CD14-positive monocyte (primary cell): ENCODE results near the gene KRT1. TPM values are rescaled to one million over a fixed set of nuclear protein-coding genes. Genes with fewer than 3 reads are reported as not detected.

Experiments
- DNase-seq, 3 donors: peaks; one replicate each; pipeline ENCODE4 v3.0.0-alpha.2; 2011 to 2022
- H2AFZ ChIP-seq: 2 replicates; pipeline ENCODE4 v1.6.0; 2012; ENCODE audit warnings: mild to moderate bottlenecking, low read depth, low read length, inconsistent platforms; ENCODE audit not compliant: insufficient read depth, poor library complexity, severe bottlenecking
- H3K27ac ChIP-seq, 2 donors: 1 replicate in 1 of 2; 2 replicates in 1 of 2; pipeline ENCODE4 v1.5.1; 2012 to 2013; ENCODE audit warnings: low read length in 2 of 2, control low read depth in 1 of 2, inconsistent platforms in 1 of 2, low read depth in 1 of 2, mild to moderate bottlenecking in 1 of 2
- H3K27me3 ChIP-seq, 2 donors: one replicate each; pipeline versions ENCODE4 v1.6.0 to v1.6.1; 2011 to 2013; ENCODE audit warnings: low read length in 2 of 2; ENCODE audit not compliant: control insufficient read depth in 2 of 2, insufficient read depth in 2 of 2
- H3K36me3 ChIP-seq, 2 donors: replicated peaks in 1 of 2; 1 replicate in 1 of 2; 2 replicates in 1 of 2; pipeline versions ENCODE4 v1.5.1 to v1.6.1; 2012 to 2013; ENCODE audit warnings: low read length in 2 of 2, control low read depth in 1 of 2, inconsistent platforms in 1 of 2, mild to moderate bottlenecking in 1 of 2; ENCODE audit not compliant: insufficient read depth in 2 of 2, control insufficient read depth in 1 of 2
- H3K4me1 ChIP-seq, 2 donors: 1 replicate in 1 of 2; 2 replicates in 1 of 2; pipeline versions ENCODE4 v1.5.1 to v1.6.1; 2012 to 2013; ENCODE audit warnings: low read length in 2 of 2, control low read depth in 1 of 2, inconsistent platforms in 1 of 2, mild to moderate bottlenecking in 1 of 2, moderate library complexity in 1 of 2; ENCODE audit not compliant: insufficient read depth in 2 of 2, control insufficient read depth in 1 of 2
- H3K4me2 ChIP-seq: replicated peaks from 2 replicates; pipeline ENCODE3; 2012; ENCODE audit warnings: low read length, moderate library complexity, mild to moderate bottlenecking; ENCODE audit not compliant: poor library complexity, severe bottlenecking; ENCODE audit errors: extremely low read depth
- H3K4me3 ChIP-seq, 3 experiments: fragments of 200-600 bp in 1 of 3; sonication (generic) in 1 of 3; replicated peaks in 1 of 3; 1 replicate in 2 of 3; 2 replicates in 1 of 3; pipeline ENCODE4 v1.5.1; 2011 to 2013; ENCODE audit warnings: low read length in 3 of 3, mild to moderate bottlenecking in 3 of 3, control low read depth in 2 of 3, low read depth in 2 of 3, inconsistent platforms in 1 of 3, moderate library complexity in 1 of 3
- H3K79me2 ChIP-seq: 2 replicates; pipeline ENCODE4 v1.6.0; 2012; ENCODE audit warnings: mild to moderate bottlenecking, control low read depth, inconsistent platforms, low read length, moderate library complexity; ENCODE audit not compliant: insufficient read depth
- H3K9ac ChIP-seq: 2 replicates; pipeline ENCODE4 v1.6.0; 2017; ENCODE audit warnings: low read length, mild to moderate bottlenecking; ENCODE audit not compliant: insufficient read depth, poor library complexity, severe bottlenecking
- H3K9me3 ChIP-seq, 2 donors: replicated peaks in 1 of 2; 1 replicate in 1 of 2; 2 replicates in 1 of 2; pipeline versions ENCODE4 v1.5.1 to v1.6.1; 2012 to 2013; ENCODE audit warnings: low read length in 2 of 2, control low read depth in 1 of 2; ENCODE audit not compliant: control insufficient read depth in 1 of 2, insufficient read depth in 1 of 2
- H4K20me1 ChIP-seq: 2 replicates; pipeline ENCODE4 v1.6.0; 2012; ENCODE audit warnings: mild to moderate bottlenecking, low read length, control low read depth, moderate library complexity; ENCODE audit not compliant: insufficient read depth
- H3K27ac Mint-ChIP-seq, 7 donors: one replicate each; pipeline ENCODE4 v1.8.0; 2020; ENCODE audit warnings: mild to moderate bottlenecking in 7 of 7, mixed read lengths in 7 of 7, moderate library complexity in 6 of 7, inconsistent platforms in 2 of 7
- H3K27me3 Mint-ChIP-seq, 3 donors: one replicate each; pipeline ENCODE4 v1.8.0; 2021 to 2022; ENCODE audit warnings: low read depth in 3 of 3, mild to moderate bottlenecking in 3 of 3, mixed read lengths in 3 of 3, moderate library complexity in 3 of 3, inconsistent platforms in 1 of 3
- H3K36me3 Mint-ChIP-seq, 2 donors: one replicate each; pipeline ENCODE4 v1.8.0; 2020; ENCODE audit warnings: mixed read lengths in 2 of 2, inconsistent platforms in 1 of 2, mild to moderate bottlenecking in 1 of 2
- H3K4me1 Mint-ChIP-seq: one replicate; pipeline ENCODE4 v1.8.0; 2020; ENCODE audit warnings: mild to moderate bottlenecking, mixed read lengths
- H3K4me3 Mint-ChIP-seq, 2 donors: one replicate each; pipeline ENCODE4 v1.8.0; 2020; ENCODE audit warnings: mild to moderate bottlenecking in 2 of 2, mixed read lengths in 2 of 2, moderate library complexity in 1 of 2
- H3K9me3 Mint-ChIP-seq, 7 donors: one replicate each; pipeline ENCODE4 v1.8.0; 2020 to 2022; ENCODE audit warnings: mixed read lengths in 7 of 7, mild to moderate bottlenecking in 6 of 7, moderate library complexity in 6 of 7, inconsistent platforms in 2 of 7
- WGBS: methylation state at CpG from one replicate; pipeline ENCODE4 v1.1.5; 2013; ENCODE audit warnings: missing lambda C conversion rate; ENCODE audit not compliant: insufficient coverage; 5-methylcytosine and 5-hydroxymethylcytosine counted together
- intact Hi-C, 2 donors: fragments of 100-400 bp; cut with micrococcal nuclease; formaldehyde crosslinking; loops; one replicate each; pipeline versions ENCODE4 v1.15.0 to v1.15.1; 2023
- polyA plus RNA-seq, 3 donors: library from polyadenylated mRNA; depleted of rRNA in 1 of 3; unstranded in 2 of 3; stranded (reverse) in 1 of 3; fragments of 300-500 nt in 2 of 3; fragments of >200 nt in 1 of 3; fragmentation: Illumina TruSeq in 2 of 3; gene quantifications; 1 replicate in 2 of 3; 2 replicates in 1 of 3; pipeline ENCODE4 v1.2.3, GENCODE V29; 2012 to 2021
- TF ChIP-seq, protein P1 (sequence below): fragments of 200-600 bp; IDR thresholded peaks from one replicate; pipeline ENCODE4 v1.8.0; 2022; ENCODE audit warnings: antibody characterized with exemption, mild to moderate bottlenecking

Gene KRT1
- polyA plus RNA-seq, 3 donors, result not detected

GRCh38 chr12:52644078-52644415, 36.2 kb downstream of the KRT1 start:
- Histone ChIP-seq H3K4me1 (no peaks in the 10 kb centered on the region), H4K20me1 (no peaks in the 10 kb centered on the region), H3K27me3 (no peaks in the 10 kb centered on the region), H3K36me3 (no peaks in the 10 kb centered on the region), H3K9ac (no peak overlapping the region), H3K4me2 (no peak overlapping the region), H3K79me2 (no peaks in the 10 kb centered on the region), H3K9me3 (no peaks in the 10 kb centered on the region), H2AFZ (no peak overlapping the region), H3K27ac (no peak overlapping the region), H3K4me3 (no peak overlapping the region)
- no peak for DNase-seq
- intact Hi-C loops, result no loop called here
- WGBS, result 93% methylated on average over 3 of the region's 6 CpGs
- no peak overlapping the region for H3K27ac Mint-ChIP-seq
- H3K4me3 Mint-ChIP-seq, result no peak overlapping the region
- no peaks in the 10 kb centered on the region for H3K36me3 Mint-ChIP-seq
- peaks cover 0 to 5% (median 5%) of the 10 kb centered on the region in 3 donors for H3K27me3 Mint-ChIP-seq
- peaks cover 10% of the 10 kb centered on the region for H3K4me1 Mint-ChIP-seq
- H3K9me3 Mint-ChIP-seq, result no peaks in the 10 kb centered on the region
- TF ChIP-seq, protein P1, sequence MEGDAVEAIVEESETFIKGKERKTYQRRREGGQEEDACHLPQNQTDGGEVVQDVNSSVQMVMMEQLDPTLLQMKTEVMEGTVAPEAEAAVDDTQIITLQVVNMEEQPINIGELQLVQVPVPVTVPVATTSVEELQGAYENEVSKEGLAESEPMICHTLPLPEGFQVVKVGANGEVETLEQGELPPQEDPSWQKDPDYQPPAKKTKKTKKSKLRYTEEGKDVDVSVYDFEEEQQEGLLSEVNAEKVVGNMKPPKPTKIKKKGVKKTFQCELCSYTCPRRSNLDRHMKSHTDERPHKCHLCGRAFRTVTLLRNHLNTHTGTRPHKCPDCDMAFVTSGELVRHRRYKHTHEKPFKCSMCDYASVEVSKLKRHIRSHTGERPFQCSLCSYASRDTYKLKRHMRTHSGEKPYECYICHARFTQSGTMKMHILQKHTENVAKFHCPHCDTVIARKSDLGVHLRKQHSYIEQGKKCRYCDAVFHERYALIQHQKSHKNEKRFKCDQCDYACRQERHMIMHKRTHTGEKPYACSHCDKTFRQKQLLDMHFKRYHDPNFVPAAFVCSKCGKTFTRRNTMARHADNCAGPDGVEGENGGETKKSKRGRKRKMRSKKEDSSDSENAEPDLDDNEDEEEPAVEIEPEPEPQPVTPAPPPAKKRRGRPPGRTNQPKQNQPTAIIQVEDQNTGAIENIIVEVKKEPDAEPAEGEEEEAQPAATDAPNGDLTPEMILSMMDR, result no peak

DNA sequence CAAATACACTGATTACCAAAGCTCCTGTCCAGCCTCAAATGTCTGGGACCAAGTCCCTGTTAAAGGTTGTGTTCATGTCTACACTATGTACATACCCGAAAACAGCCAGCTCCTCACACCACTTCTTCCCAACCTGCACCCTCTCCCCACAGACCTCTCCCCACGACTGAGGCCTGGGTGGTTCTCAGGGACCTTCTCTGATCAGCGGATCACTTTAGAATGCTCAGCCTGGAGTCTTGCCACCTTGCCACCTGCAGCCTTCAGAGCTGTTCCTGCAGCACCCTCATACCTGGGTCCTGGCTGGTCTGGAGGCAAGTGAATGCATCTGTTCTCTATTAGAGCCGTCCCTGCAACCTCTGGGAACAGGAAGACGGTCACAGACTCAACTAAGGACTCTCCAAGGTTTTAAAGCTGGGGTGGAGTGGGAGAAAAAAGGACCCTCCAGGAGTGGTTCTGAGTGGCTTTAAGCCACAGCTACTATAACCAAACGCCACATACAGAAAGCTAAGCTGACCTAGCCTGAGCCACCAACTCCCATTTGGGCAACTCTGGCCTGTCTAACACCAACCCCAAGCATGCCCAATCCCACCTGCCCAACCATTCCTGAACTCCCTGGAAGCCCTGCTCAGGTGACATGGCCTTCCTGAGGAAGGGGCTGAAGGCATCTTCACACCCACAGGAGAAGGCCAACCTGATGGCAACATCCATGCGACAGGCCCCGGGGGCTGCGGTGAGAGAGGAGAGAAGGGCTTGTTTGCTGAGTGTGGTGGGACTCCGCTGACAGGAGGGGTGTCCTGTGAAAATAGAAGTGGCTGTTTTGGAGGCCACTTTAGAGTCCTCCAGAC, 36.8 kb downstream of the KRT1 start:
- no peak overlapping the region for H3K4me2 ChIP-seq
- no peaks in the 10 kb centered on the region for H3K27me3 ChIP-seq
- H3K79me2 ChIP-seq, result no peaks in the 10 kb centered on the region
- Mint-ChIP-seq H3K4me3 (no peak overlapping the region), H3K27ac (no peak overlapping the region), H3K4me1 (peaks cover 10% of the 10 kb centered on the region), H3K27me3 (peaks cover 0 to 5% (median 5%) of the 10 kb centered on the region in 3 donors), H3K9me3 (no peaks in the 10 kb centered on the region), H3K36me3 (no peaks in the 10 kb centered on the region)
- no peak for DNase-seq
- TF ChIP-seq, protein P1, result no peak
- no peaks in the 10 kb centered on the region for H4K20me1 ChIP-seq
- intact Hi-C loops, result no loop called here
- H3K27ac ChIP-seq, result no peak overlapping the region
- H3K9ac ChIP-seq, result no peak overlapping the region
- H3K4me3 ChIP-seq, result no peak overlapping the region
- H3K4me1 ChIP-seq, result no peaks in the 10 kb centered on the region
- no peak overlapping the region for H2AFZ ChIP-seq
- WGBS, result 81% methylated on average over 4 of the region's 10 CpGs
- no peaks in the 10 kb centered on the region for H3K9me3 ChIP-seq
- no peaks in the 10 kb centered on the region for H3K36me3 ChIP-seq
